GM18502 (cell line): Measurements from ENCODE around the gene NALCN.

Source experiments
- ATAC-seq: cut with Tn5 transposase; IDR thresholded peaks from one replicate; pipeline ENCODE4 v1.9.1; 2021; ENCODE audit warnings: mild to moderate bottlenecking; ENCODE audit not compliant: unreplicated experiment, poor library complexity

Gene NALCN

GRCh38 chr13:101218484-101218883 is 197.8 kb downstream of the NALCN start:
- ATAC-seq: no peak

GRCh38 chr13:101217086-101217485 is 199.2 kb downstream of the NALCN start:
- no peak for ATAC-seq

GRCh38 chr13:101211261-101211660 is 205.0 kb downstream of the NALCN start:
- no peak for ATAC-seq

- ATAC-seq: no peak
Observed at GRCh38 chr13:101210774-101211173, 205.5 kb downstream of the NALCN start.

GRCh38 chr13:101209206-101209893 is 207.0 kb downstream of the NALCN start:
- no peak for ATAC-seq

- ATAC-seq: no peak
Observed at GRCh38 chr13:101205408-101205807, 210.9 kb downstream of the NALCN start.

GRCh38 chr13:101204270-101205020 is 211.9 kb downstream of the NALCN start:
- no peak for ATAC-seq

- ATAC-seq: no peak
Observed at GRCh38 chr13:101202590-101202989, 213.7 kb downstream of the NALCN start.

- no peak for ATAC-seq
Observed at GRCh38 chr13:101190976-101191375, 225.3 kb downstream of the NALCN start.

- ATAC-seq: no peak
Observed at GRCh38 chr13:101190337-101190736, 226.0 kb downstream of the NALCN start.

- no peak for ATAC-seq
Observed at GRCh38 chr13:101185606-101186005, 230.7 kb downstream of the NALCN start.

- no peak for ATAC-seq
Observed at GRCh38 chr13:101181076-101181685, 235.1 kb downstream of the NALCN start.

GRCh38 chr13:101179021-101179420 is 237.3 kb downstream of the NALCN start:
- ATAC-seq: no peak

- no peak for ATAC-seq
Observed at GRCh38 chr13:101178406-101178805, 237.9 kb downstream of the NALCN start.

- no peak for ATAC-seq
Observed at GRCh38 chr13:101170306-101170705, 246.0 kb downstream of the NALCN start.

GRCh38 chr13:101157261-101157660 is 259.0 kb downstream of the NALCN start:
- no peak for ATAC-seq

GRCh38 chr13:101155920-101156319 is 260.4 kb downstream of the NALCN start:
- no peak for ATAC-seq

- no peak for ATAC-seq
Observed at GRCh38 chr13:101152184-101152583, 264.1 kb downstream of the NALCN start.

- ATAC-seq: no peak
Observed at GRCh38 chr13:101150998-101151397, 265.3 kb downstream of the NALCN start.

- no peak for ATAC-seq
Observed at GRCh38 chr13:101149735-101150384, 266.4 kb downstream of the NALCN start.
